Measurements from ENCODE around the gene AK5. TPM values are rescaled to one million over a fixed set of nuclear protein-coding genes. Genes with fewer than 3 reads are reported as not detected.

AK5 gene
- total RNA-seq, result 1 to 10 TPM; 4.4 to 7.2 TPM

DNA sequence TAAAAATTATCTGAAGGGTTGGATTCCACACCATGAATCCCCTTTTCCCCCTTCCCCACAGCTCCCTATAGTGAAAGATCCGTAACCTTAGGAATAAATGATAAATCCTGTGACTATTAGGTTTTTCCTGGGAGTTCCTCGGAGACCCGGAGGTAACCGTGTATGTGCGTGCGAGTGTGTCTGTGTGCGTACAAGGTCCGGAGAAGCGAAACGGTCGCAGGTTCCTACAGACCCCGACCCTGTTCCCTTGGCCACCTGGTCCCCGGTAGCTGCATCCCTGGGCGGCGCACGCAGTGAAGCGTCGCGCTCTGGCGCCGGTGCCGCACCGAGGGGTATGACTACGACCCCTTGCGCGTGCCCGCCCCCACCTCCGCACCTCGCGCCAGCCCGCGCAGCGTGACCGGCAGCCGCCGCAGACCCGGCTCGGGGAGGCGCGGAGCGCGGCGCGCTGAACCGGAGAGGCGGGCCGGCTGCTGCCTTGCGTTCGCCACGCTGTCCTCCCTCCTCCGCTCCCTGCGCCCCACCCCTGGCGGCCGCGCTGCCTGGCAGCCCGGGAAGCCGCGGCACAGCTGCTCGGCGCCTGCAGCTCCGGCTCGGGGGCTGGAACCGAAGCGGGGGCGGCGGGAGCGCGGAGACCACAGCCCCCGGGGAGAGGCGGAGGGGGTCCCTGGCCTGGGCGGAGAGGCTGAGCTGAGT is at the start of gene AK5:
TSS of gene AK5 (plus strand) at position 529 of the 696 bp plus-strand sequence. CDS start 295 bp downstream, outside the sequence.
- peak; percentile 64 to 66 for DNase-seq
- peak within 1 kb of the TSS; percentile 74 for H3K27ac Mint-ChIP-seq
- H3K9me3 Mint-ChIP-seq, result no peaks in the 10 kb centered on the region
- H3K36me3 Mint-ChIP-seq (ENCODE audit: insufficient read depth in 2 of 2), result no peaks in the 10 kb centered on the region
- peak; percentile 83 to 88 for ATAC-seq (replicated peaks in 1 of 2)
- H3K27me3 Mint-ChIP-seq (ENCODE audit: low read depth), result no peaks in the 10 kb centered on the region
- H3K4me3 Mint-ChIP-seq, result peak within 1 kb of the TSS; percentile 79 to 85
- peaks cover 30% of the 10 kb centered on the region for H3K4me1 Mint-ChIP-seq (ENCODE audit: low read depth)

DNA sequence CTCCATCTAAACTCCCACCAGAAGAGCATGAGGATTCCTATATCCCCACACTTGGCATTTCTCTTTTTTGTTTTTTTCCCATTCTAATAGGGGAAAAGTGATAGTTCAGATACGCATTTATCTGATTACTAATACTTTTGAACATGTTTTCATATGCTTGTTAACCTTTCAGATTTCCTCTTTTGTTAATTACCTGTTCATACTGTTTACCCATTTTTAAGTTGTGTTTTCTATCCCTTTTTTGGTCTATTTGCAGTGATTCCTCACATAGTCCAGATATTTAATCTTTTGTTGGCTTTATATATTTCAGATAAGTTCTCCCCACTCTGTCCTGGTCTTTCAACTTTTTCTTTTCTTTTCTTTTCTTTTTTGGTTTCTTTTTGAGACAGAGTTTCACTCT is 49.0 kb upstream of the AK5 start:
- DNase-seq (no peak), ATAC-seq (replicated peaks in 1 of 2) (no peak)
- Mint-ChIP-seq H3K9me3 (peaks cover 2 to 3% of the 10 kb centered on the region in 2 donors), H3K4me3 (no peak overlapping the region), H3K27me3 (ENCODE audit: low read depth) (no peaks in the 10 kb centered on the region), H3K4me1 (ENCODE audit: low read depth) (no peaks in the 10 kb centered on the region), H3K36me3 (ENCODE audit: insufficient read depth in 2 of 2) (peaks cover 0 to 6% of the 10 kb centered on the region in 2 donors), H3K27ac (no peak overlapping the region)

GRCh38 chr1:77234096-77234495 is 47.7 kb upstream of the AK5 start:
- Mint-ChIP-seq H3K27me3 (ENCODE audit: low read depth) (no peaks in the 10 kb centered on the region), H3K27ac (no peak overlapping the region), H3K4me3 (no peak overlapping the region), H3K9me3 (peaks cover 2 to 3% of the 10 kb centered on the region in 2 donors), H3K36me3 (ENCODE audit: insufficient read depth in 2 of 2) (peaks cover 0 to 6% of the 10 kb centered on the region in 2 donors), H3K4me1 (ENCODE audit: low read depth) (peaks cover 8% of the 10 kb centered on the region)
- no peak for DNase-seq
- ATAC-seq (replicated peaks in 1 of 2), result no peak

DNA sequence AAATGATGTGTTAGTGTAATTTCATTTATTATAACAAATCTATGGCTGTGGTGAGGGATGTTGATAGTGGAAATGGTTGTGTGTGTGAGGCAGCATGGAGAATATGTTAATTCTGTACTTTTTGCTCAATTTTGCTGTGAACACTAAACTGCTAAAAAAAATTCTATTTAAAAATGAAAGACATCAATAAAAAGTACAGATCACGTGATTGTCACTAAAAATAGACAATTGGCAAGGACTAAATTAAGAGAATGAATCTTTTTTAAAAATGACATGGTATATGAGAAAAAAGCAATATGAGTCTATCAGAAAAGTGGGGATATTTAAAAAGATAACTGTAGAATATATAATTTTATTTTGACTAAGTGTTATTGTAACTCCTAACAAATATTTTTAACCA is 46.9 kb upstream of the AK5 start:
- Mint-ChIP-seq H3K36me3 (ENCODE audit: insufficient read depth in 2 of 2) (peaks cover 0 to 6% of the 10 kb centered on the region in 2 donors), H3K4me3 (no peak overlapping the region), H3K4me1 (ENCODE audit: low read depth) (peaks cover 8% of the 10 kb centered on the region), H3K27me3 (ENCODE audit: low read depth) (no peaks in the 10 kb centered on the region), H3K27ac (no peak overlapping the region), H3K9me3 (peaks cover 2 to 3% of the 10 kb centered on the region in 2 donors)
- ATAC-seq (replicated peaks in 1 of 2), result no peak
- no peak for DNase-seq

- ATAC-seq (replicated peaks in 1 of 2), result peak; percentile 41 to 66
- H3K4me1 Mint-ChIP-seq (ENCODE audit: low read depth), result peaks cover 8% of the 10 kb centered on the region
- H3K9me3 Mint-ChIP-seq, result peaks cover 2 to 5% of the 10 kb centered on the region in 2 donors
- H3K36me3 Mint-ChIP-seq (ENCODE audit: insufficient read depth in 2 of 2), result peaks cover 0 to 3% of the 10 kb centered on the region in 2 donors
- no peak for DNase-seq
- no peak overlapping the region for H3K4me3 Mint-ChIP-seq
- H3K27ac Mint-ChIP-seq, result peak overlapping the region; percentile 63
- no peaks in the 10 kb centered on the region for H3K27me3 Mint-ChIP-seq (ENCODE audit: low read depth)
These were observed 43.4 kb upstream of the AK5 start for GRCh38 chr1:77238462-77238861.

GRCh38 chr1:77239311-77239710 is 42.5 kb upstream of the AK5 start:
- ATAC-seq (replicated peaks in 1 of 2) (no peak), DNase-seq (no peak)
- Mint-ChIP-seq H3K9me3 (peaks cover 0 to 5% of the 10 kb centered on the region in 2 donors), H3K36me3 (ENCODE audit: insufficient read depth in 2 of 2) (peaks cover 0 to 6% of the 10 kb centered on the region in 2 donors), H3K4me1 (ENCODE audit: low read depth) (peaks cover 8% of the 10 kb centered on the region), H3K27me3 (ENCODE audit: low read depth) (no peaks in the 10 kb centered on the region), H3K27ac (no peak overlapping the region), H3K4me3 (no peak overlapping the region)

GRCh38 chr1:77245830-77246229 is 36.0 kb upstream of the AK5 start:
- DNase-seq, result no peak
- Mint-ChIP-seq H3K9me3 (peaks cover 19 to 21% of the 10 kb centered on the region in 2 donors), H3K36me3 (ENCODE audit: insufficient read depth in 2 of 2) (peaks cover 11 to 36% of the 10 kb centered on the region in 2 donors), H3K4me1 (ENCODE audit: low read depth) (no peaks in the 10 kb centered on the region), H3K4me3 (no peak overlapping the region), H3K27ac (no peak overlapping the region), H3K27me3 (ENCODE audit: low read depth) (no peaks in the 10 kb centered on the region)
- no peak for ATAC-seq (replicated peaks in 1 of 2)

DNA sequence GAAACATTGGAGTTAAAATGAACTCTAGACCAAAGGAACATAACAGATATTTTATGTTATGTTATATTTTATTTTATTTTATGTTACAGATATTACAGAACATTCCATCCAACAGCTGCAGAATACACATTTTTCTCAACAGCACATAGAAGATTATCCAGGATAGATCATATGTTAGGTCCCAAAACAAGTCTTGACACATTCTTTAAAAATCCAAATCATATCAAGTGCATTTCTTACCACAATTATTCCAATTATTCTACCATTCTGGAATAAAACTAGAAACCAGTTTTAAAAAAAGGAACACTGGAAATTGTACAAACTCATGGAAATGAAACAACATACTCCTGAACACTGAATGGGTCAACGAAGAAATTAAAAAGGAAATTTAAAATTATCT is 31.7 kb upstream of the AK5 start:
- ATAC-seq (replicated peaks in 1 of 2), result no peak
- H3K4me3 Mint-ChIP-seq, result no peak overlapping the region
- H3K4me1 Mint-ChIP-seq (ENCODE audit: low read depth), result no peaks in the 10 kb centered on the region
- H3K9me3 Mint-ChIP-seq, result peaks cover 19 to 32% of the 10 kb centered on the region in 2 donors
- H3K27me3 Mint-ChIP-seq (ENCODE audit: low read depth), result no peaks in the 10 kb centered on the region
- no peak for DNase-seq
- peaks cover 15 to 35% of the 10 kb centered on the region in 2 donors for H3K36me3 Mint-ChIP-seq (ENCODE audit: insufficient read depth in 2 of 2)
- H3K27ac Mint-ChIP-seq, result no peak overlapping the region

- DNase-seq (no peak), ATAC-seq (replicated peaks in 1 of 2) (no peak)
- Mint-ChIP-seq H3K27ac (no peak overlapping the region), H3K4me3 (no peak overlapping the region), H3K9me3 (peaks cover 21 to 24% of the 10 kb centered on the region in 2 donors), H3K27me3 (ENCODE audit: low read depth) (no peaks in the 10 kb centered on the region), H3K36me3 (ENCODE audit: insufficient read depth in 2 of 2) (peaks cover 12 to 24% of the 10 kb centered on the region in 2 donors), H3K4me1 (ENCODE audit: low read depth) (no peaks in the 10 kb centered on the region)
These were observed 28.6 kb upstream of the AK5 start for GRCh38 chr1:77253211-77253610.

DNA sequence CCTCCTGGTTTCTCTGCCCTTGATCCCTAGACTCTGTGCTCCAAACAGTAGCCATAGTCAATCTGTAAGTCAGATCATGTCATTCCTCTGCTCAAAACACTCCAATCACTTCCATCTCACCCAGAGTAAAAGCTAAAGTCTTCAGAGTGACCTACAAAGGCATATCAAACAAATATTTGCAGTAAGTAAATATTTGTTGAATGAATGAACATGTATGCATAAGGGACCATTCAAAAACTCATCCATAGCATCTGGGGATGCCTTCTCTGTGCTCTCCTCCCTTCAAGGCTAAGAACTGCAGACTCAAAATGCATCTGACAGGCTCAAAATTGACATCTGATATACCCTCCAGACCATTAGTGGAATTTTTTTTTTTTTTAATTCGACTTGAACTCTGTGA is 18.1 kb upstream of the AK5 start:
- H3K27ac Mint-ChIP-seq, result no peak overlapping the region
- DNase-seq (no peak), ATAC-seq (replicated peaks in 1 of 2) (no peak)
- no peak overlapping the region for H3K4me3 Mint-ChIP-seq
- no peaks in the 10 kb centered on the region for H3K36me3 Mint-ChIP-seq (ENCODE audit: insufficient read depth in 2 of 2)
- H3K27me3 Mint-ChIP-seq (ENCODE audit: low read depth), result no peaks in the 10 kb centered on the region
- no peaks in the 10 kb centered on the region for H3K4me1 Mint-ChIP-seq (ENCODE audit: low read depth)
- peaks cover 0 to 5% of the 10 kb centered on the region in 2 donors for H3K9me3 Mint-ChIP-seq

DNA sequence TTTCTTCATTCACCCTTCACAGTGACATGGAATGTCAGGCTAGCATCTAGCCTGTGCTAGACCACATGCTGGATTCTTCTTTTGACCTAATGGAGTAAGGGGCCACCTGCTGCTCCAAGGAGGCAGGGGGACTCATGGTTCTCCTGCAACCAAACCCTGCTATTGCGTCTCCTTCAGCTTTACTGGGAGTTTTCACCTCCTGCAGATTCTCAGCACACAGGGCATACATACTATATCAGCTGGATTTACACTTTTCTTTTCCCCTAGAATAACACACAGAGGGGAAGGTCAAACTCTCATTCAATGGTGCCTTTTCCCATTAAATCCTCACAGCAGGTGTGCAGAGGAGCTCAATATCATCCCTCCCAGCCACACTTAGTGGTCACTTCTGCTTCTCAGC is 16.6 kb upstream of the AK5 start:
- H3K27me3 Mint-ChIP-seq (ENCODE audit: low read depth), result no peaks in the 10 kb centered on the region
- H3K9me3 Mint-ChIP-seq, result peaks cover 0 to 5% of the 10 kb centered on the region in 2 donors
- no peak overlapping the region for H3K27ac Mint-ChIP-seq
- DNase-seq (no peak), ATAC-seq (replicated peaks in 1 of 2) (no peak)
- no peak overlapping the region for H3K4me3 Mint-ChIP-seq
- H3K36me3 Mint-ChIP-seq (ENCODE audit: insufficient read depth in 2 of 2), result no peaks in the 10 kb centered on the region
- H3K4me1 Mint-ChIP-seq (ENCODE audit: low read depth), result no peaks in the 10 kb centered on the region

- no peak for DNase-seq
- ATAC-seq (replicated peaks in 1 of 2), result peak; percentile 25 to 43
- H3K4me1 Mint-ChIP-seq (ENCODE audit: low read depth), result peaks cover 5% of the 10 kb centered on the region
- H3K27ac Mint-ChIP-seq, result no peak overlapping the region
- H3K36me3 Mint-ChIP-seq (ENCODE audit: insufficient read depth in 2 of 2), result no peaks in the 10 kb centered on the region
- H3K27me3 Mint-ChIP-seq (ENCODE audit: low read depth), result no peaks in the 10 kb centered on the region
- no peak overlapping the region for H3K4me3 Mint-ChIP-seq
- peaks cover 0 to 5% of the 10 kb centered on the region in 2 donors for H3K9me3 Mint-ChIP-seq
These were observed 14.8 kb upstream of the AK5 start for GRCh38 chr1:77267035-77267434.

DNA sequence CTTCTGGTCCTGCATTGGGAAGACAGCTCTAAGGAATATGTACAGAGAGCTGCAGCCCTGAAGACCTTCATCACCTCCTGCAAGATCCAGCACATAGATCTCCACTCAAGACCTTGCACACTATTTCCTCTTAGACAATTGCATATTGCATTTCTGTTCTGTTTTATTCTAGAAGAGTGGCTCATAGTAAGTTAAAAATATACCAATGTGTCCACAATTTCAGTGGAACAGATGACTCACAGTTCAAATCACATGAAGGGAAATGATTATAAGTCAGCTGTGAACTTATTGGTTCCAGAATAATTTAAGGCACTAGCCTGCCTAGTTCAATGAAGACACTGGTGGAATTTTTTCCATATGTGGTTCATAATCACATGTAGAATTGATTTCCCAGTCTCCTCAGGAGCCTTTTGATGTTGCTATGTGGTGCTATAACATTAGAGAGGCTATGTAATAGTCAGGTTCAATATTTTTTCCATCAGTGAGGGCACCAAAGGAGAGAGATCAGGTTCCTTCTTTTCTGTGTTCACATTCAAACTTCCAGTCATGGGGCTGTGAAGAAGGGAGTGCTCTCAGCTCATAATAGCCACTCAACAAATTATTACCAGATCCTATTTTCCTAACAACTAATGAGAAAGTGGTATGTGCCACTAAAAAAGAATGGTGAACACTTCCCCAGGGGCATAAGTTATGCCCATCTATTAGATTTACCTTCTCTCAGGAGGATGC is 9.8 kb upstream of the AK5 start:
- H3K36me3 Mint-ChIP-seq (ENCODE audit: insufficient read depth in 2 of 2), result no peaks in the 10 kb centered on the region
- H3K9me3 Mint-ChIP-seq, result peaks cover 0 to 1% of the 10 kb centered on the region in 2 donors
- H3K27ac Mint-ChIP-seq, result no peak overlapping the region
- no peaks in the 10 kb centered on the region for H3K27me3 Mint-ChIP-seq (ENCODE audit: low read depth)
- no peak overlapping the region for H3K4me3 Mint-ChIP-seq
- no peak for DNase-seq
- peak in 1 of 2 donors; percentile 24 for ATAC-seq (replicated peaks in 1 of 2)
- peaks cover 6% of the 10 kb centered on the region for H3K4me1 Mint-ChIP-seq (ENCODE audit: low read depth)

Measured in activated T-cell treated with anti-CD3 and anti-CD28 coated beads, Interleukin-2, amount 50 U/mL, for 72 hours (primary cell).